ENCODE measurements around the gene TANGO6.

TANGO6 gene

DNA sequence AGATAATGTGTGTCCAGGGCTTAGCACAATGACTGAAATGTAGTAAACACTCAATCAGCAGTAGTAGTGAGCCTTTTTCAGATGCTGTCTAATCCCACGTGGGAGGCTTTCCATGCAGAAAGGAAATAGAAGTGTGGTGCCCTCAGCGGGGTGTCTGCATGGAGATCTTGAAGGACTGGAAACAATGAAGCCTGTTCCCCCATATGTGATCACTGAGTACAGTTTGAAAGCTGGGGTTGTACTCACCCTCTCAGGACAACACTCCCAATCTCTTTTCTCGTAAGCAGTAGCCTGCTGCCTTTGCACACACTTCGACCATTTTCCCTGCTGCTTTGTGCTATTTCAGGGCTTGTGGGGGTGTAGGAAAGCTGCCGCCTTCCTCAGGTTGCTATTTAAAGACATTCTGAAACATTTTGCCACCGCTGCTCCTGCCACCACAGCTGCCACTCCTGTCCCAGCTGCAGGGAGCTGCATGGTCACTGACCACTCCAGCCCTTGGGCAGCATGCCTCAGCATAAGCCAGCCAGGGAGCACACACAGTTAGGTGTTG, 221.5 kb downstream of the TANGO6 start:
- no peak for DNase-seq

DNA sequence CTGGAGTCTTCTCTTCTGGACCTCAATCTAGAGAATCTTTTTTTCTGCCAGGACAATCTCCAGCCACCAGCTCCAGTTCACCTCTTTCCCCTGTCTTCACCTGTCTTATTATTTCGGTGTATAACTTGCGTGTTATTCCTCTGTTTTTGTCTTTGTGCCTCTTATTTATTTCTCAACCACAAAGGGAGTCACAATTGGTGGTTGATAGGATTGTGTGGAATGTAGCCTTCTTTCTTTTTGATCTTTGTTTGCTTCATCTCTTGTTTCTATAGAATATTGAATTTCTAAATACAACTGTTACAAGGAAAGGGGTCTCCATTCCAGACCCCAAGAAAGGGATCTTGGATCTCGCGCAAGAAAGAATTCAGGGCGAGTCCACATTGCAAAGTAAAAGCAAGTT, 226.2 kb downstream of the TANGO6 start:
- DNase-seq: no peak

DNA sequence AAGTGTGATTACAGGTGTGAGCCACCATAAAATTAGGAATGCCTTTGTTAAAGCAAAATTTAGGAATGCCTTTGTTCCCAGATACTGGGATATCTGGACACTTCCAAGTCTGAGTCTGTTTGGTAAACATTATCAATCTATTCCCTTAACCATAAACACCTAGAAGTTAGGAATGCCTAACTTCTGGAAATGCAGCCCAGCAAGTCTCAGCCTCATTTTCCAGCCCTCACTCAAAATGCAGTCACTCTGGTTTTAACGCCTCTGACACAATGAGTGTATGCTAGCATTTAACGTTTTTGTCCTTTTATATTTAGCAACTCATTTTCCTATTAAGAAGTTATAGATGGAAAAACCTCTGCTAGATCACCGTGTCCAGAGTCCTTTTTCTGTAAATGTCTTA, 227.7 kb downstream of the TANGO6 start:
- DNase-seq: no peak

DNA sequence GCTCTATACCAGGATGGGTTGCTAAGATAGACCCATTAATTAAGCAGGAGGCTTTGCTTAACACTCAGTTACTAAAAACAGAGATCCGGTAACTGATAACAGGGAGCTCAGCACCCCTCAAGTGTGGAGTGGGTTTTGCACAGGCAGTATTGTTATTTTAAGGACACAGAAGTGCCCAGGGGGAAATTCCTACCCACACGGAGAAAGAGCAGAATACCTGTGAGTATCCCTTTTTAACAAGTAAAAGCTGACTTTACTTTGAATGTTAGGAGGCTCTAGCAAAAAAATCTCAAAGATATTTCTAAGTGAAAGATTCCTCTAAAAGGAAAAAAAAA, 229.3 kb downstream of the TANGO6 start:
- DNase-seq: no peak

DNA sequence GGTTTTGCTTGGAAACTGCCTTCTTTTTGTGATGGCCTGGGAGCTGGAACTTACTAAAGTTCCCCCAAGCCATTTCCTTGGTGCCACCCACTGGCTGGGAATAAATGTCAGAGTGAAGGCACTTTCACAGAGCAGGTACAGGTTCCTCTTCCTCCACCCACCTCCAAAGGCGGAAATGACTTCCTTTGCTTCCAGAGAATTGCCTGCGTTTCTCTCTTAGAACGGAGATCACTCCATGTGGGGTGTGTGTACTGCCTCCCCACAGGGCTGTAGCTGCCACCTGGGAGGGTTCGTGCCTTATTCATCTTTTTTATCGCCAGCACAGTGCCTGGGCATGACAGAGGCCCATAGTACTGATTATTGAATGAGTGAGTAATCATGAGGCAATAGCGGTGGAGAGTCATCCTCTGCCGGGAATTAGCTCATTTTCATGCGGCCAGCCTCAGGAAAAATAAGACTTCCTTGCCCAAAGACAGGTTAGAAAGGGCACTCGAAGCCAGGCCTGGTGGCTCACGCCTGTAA, 229.9 kb downstream of the TANGO6 start:
- DNase-seq: no peak

DNA sequence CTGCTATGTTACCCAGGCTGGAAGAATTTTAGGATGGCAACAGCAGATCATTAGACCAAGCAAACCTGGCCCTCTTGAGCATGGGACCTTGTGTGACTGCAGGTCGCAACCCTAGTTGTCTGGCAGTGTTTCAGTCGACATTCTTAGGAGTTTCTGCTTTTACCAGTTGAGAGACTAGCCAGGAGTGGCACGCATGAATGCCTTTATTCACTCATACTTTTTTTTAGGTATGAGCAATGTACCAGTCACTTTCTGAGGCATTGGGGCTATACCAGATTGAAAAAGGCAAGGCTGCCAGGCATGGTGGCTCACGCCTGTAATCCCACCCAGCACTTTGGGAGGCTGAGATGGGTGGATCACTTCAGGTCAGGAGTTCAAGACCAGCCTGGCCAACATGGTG, 233.9 kb downstream of the TANGO6 start:
- DNase-seq: no peak

DNA sequence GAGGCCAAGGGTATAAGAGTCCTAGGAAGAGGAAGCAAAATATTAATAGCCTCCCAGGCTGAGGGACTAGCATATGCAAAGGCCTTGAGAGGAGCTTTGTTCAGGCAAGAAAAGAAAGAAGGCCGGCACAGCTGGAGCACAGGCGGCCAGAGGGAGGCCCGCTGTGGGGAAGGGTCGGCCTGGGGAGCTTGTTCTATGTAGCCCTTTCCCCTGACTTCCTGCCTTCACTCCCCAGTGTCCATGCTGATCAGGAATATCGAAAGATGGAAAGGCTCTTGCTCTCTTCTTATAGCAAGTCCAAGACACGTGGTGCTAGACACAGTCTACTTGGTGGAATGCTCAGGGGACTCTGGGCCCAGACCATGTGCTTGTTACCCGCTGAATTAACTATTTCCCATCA, 234.7 kb downstream of the TANGO6 start:
- no peak for DNase-seq

DNA sequence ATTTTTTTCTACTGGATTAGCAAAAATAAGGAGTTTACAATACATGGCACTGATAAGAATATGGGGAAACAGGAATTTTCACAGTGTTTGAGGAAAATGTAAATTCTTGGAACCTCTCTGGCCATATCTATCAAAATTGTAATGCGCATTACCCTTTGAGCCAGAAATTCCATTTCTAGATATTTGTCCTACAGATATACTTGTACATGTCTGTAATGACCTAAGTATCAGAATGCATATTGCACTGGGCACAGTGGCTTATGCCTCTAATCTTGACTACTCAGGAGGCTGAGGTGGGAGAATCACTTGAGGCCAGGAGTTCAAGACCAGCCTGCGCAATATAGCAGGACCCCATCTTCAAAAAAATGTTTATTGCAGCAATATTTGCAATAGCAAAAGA, 236.4 kb downstream of the TANGO6 start:
- DNase-seq: no peak

DNA sequence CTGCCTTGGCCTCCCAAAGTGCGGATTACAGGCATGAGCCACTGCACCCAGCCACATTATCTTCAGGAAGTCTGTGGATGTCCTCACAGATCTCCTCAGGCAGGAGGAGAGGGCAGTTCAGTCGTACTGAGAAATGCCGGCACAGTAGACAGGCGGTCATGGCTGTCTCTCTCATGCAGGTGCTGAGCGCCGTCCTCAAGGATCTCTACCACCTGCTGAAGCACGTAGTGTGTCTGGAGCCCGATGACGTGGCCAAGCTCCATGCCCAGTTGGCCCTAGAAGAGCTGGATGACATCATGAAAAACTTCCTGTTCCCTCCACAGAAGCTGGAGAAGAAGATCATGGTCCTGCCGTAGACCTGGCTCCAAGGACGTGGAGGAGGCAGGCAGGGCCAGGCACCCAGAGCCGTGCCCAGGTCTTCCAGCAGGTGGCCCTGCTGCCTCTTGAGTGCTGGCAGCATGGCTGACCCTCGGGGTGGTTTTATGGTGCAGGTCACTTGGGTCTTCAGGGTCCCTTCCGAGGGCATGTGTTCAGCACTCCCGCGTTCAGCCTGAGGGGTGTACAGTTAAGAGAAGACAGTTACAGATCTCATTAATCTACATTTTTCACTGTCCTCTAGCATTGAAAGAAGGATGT, 240.1 kb downstream of the TANGO6 start:
- DNase-seq: no peak

DNA sequence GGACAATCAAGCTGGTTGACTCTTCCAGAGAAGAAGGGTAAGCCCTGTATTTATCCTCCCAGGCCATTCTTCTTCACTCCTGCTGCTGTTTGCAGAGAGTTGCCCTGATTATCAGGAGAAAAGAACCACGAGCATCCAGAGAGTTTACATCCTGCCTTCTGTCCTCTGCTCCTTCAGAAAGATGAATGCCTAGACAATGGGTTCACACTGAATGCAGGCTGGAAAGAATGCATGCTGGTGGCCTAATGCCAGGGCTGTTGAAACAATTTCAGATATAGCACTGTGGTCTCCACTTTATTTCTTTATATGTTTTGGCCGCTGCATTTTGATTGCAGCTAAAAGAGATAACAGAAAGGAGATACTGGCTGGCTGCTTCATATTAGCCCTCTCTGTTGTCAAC, 241.0 kb downstream of the TANGO6 start:
- DNase-seq: no peak

DNA sequence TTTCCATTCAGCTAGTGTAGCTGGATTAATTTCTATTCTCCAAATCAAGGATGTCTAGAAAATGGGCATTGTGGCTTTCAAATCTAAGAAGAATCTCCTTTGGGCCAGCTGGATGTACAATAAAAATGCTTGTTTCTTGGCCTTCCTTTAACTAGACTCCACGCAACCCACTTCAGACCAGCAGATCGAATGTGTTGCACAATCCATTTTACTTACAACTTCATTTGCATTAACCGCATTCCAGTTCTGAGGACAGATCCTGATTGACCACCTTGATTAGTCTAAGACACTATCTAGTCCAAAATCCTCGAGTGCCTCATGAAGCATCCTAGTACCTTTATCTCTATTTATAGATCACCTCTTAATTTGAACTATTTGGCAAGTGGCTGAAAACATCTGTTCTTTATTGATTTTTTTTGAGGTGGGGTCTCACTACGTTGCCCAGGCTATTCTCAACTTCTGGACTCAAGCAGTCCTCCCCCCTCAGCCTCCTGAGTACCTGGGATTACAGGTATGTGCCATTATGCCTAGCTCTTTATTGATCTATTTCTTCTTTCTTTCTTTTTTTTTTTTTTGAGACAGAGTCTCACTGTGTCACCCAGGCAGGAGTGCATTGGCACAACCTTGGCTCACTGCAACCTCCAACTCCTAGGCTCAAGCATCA, 241.8 kb downstream of the TANGO6 start:
- no peak for DNase-seq

DNA sequence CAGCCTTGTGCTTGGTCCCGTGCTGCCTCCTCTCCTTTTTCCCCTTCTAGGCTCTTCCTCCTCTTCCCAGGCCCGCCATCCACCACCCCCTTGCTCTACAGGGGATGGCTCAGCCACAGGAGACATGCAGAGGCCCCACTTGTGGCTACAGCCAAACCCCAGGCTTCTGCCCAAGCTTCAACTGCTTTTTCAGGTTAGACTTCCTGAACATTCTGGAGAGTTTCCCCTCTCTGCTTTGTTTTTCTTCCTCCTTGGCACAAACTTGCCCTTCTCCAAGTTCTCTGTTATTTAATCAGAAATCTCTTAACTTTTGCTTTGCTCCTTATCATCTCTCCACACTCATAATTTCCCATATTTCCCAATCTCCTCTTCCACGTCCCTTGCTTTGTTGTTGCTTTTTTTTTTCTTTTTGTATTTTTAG, 243.8 kb downstream of the TANGO6 start:
- DNase-seq: no peak

DNA sequence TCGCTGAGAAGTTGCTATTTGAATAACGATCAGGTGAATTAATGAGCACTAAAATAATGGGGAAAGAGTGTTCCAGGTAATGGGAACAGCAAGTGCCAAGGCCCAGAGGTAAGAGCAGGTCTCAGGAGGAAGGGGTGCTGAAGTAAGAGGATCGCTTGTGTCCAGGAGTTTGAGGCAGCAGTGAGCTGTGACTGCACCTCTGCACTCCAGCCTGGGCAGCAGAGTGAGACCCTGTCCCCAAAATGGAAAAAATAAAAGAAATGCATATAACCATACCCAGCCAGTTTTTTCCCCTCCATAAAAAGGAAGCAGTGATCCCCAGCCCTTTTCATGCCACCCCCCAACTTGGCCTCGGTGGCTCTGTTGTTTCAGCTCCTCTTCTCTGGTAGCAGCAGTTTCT, 245.4 kb downstream of the TANGO6 start:
- DNase-seq: no peak

DNA sequence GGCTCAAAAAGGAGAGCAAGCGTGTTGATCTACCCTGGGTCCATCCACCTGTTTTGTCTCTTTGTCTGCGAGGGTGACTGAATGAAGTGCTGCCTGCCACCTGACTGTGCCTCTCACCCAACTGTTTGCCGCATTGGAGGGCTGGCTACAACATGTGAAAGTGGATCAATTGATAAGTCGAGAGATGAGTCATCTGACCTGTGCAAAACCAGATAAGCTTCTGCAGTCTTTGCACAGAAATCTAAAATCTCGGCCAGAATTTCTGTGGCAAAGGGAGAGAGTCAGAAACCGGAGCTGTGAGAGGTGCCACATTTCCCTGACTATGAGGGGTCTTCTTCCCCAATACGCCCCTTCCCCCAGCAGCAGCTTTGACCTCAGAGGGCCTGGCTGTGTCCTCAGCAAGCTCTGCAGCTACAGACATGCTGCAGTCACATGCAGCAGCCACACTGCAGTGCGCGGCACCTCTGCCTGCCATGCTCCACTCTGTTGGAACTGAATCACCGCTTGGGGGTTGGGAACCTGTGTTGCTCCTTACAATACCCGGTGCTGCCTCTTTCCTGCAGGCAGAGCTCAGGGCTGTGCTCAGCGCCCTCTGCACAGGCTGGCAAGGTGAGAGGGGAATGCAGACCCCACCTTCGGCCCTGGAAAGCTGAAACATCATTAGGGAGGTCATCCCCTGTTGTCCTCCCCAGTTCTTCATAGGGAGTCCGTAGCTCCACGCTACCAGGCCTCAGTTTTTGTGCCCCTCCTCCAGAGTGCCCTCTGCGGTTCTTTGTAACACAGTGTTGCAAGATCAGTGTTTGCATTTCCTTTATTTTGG, 246.0 kb downstream of the TANGO6 start:
- DNase-seq: no peak

DNA sequence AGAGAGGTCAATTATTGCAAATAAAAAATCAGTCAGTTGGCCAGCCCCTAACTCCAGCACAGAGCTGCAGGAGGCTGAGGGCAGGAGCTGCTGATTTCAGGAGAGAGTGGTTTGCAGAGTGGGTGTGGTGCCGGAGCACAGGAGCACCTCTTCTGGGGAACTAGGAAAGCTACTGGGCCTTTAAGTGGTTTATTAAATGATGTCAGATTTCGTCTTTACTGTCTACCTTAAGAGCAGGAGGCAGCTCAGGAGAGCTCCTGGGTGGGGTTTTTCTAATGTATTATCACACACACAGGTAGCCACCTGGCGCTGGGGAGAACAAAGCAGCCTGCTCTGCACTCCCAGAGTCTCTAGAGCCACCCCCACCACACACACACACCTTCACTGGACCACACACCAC, 250.6 kb downstream of the TANGO6 start:
- no peak for DNase-seq

DNA sequence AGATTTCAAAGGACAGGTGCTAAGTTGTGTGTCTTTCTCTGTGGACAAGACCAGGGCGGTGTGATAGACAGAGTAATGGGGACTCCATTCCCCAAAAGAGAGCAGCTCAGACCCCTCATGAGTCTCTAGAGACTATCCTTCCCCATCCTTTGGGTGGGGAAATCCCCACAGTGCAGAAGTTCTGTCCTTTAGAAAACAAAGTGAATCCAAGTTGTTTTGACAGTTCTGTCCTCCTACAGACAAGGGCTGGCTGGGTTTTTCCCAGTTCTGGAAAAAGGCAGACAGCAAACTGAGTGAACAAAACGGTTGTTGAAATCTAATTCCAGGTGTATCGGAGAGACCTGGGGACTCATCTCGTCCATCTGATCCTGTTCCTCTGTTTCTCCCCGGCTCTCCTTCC, 251.2 kb downstream of the TANGO6 start:
- no peak for DNase-seq

DNA sequence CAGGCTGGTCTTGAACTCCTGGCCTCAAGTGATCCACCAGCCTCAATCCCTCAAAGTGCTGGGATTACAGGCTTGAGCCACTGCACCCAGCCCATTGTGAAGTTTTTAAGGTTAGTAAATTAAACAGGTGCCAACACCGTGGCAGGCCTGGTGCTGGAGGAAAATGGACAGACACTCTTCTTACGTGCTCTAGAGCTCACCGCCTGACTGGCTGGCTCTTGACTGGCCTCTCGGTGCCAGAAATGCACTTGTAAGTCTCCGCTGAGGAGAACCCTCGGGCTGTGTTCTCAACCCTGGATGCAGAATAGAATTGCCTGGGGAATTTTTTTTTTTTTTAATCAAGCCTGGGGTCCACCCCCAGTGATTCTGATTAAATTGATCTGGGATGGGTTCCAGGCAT, 251.9 kb downstream of the TANGO6 start:
- no peak for DNase-seq

DNA sequence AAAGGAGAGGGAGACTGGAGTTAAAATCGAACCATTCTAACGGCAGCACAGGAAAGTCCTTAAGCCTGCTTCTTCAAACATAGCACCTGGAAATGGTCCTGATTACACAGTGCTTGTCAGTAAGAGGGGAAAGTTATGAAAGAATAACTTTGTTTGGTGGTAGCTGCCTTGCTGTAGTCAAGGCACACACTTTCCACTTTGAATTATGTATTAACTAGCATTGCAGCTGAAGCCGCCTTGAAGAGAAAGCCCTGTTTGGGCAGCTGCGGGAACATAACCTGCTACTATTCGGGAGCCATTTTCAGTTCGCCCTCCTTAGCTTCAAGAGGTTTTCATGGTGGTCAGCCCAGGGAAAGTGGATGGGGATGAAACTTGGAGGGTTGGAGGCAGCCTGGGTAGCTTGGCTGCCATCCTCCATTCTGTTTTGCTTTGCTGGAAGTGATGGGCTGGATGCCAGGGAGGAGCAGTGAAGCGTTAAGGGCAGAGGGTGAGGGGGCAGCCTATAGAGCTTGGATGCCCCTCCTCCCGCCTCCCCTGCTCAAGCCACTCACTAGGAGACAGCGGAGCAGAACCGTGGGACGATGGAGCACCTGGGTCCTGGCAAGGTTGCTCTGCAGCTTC, 256.9 kb downstream of the TANGO6 start:
- DNase-seq: no peak

DNA sequence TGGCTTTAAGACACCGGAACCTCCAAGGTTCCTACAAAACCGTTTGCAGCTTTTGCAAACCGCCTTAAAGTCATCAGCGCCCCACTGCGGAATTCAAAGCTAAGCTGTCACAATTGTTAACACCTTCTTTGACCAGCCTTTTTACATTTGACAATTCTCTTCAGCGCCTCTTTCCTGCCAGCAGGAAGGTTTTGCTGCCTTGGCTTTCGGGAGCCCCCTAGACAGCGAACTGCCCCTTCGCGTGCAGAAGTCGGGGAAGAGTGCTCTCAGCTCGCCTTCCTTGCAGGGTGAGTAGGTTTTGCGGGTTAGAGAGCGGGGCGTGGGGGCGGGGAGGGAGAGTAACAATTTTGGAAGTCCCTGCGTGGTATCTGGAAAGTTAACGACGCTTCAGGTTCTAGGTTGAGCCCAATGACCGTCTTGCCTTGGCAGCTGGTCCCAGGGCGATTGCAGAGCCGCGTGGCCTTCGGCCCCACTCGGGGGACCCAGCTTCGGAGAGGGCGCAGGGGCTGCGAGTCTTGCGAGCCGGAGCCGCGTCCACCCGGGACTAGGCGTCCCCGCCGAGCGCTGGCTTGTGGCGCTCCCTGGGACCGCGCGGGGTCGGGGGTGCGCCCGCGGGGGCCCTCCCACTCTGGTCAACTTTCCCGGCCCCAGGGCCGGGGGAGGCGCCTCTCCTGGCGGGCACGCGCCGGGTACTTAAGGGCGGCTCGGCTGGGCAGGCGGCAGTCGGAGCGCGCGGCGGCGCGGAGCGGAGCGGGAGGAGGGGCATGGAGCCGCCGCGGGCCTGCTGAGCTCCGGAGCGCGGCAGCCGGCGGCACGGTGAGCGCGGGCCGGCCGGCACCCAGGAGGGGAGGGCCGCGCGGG, 262.4 kb downstream of the TANGO6 start, which contains the start of gene HAS3:
TSS of gene HAS3 (plus strand) at position 153 of the 861 bp plus-strand sequence. CDS start 3,743 bp downstream, outside the sequence.
- DNase-seq: no peak

DNA sequence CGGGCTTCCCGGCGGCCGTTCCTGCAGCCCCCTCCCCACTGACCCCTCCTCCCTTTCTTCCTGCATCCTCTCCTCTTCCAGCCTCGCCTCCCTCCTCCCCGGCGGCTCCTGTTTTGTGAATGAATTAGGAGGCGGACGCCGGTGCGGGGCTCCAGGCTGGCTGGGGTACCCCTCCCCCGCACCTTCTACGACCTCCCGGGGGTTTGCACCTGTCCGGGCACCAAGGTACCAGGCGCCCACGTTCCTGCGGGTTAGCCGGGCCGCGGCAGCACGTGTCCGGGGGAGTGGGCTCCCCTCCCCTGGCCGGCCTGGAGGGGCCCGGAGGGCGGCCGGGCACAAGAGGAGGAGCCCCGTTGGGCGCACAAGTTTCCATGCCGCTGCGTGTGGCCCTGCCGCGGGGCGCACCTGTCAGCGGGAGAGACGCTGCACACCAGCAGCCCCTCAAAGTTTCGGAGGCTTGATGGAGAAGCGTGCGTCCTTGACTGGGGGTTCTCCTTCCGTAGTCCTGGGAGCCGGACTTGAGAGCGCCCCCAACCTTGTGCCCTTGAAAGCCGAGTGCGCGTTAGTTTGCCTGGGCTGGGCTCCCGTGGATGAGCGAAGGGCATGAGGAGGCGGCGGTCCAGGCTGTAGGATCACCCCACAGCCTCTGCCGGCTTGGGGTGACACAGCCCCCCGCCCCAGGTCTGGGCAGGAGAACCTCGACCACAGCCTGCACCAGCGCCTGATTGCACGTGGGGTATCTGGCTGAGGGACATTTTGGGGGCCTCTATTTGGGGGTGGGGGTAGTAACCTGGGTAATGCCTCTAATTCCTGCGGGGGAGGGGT, 263.4 kb downstream of the TANGO6 start:
- DNase-seq: no peak

DNA sequence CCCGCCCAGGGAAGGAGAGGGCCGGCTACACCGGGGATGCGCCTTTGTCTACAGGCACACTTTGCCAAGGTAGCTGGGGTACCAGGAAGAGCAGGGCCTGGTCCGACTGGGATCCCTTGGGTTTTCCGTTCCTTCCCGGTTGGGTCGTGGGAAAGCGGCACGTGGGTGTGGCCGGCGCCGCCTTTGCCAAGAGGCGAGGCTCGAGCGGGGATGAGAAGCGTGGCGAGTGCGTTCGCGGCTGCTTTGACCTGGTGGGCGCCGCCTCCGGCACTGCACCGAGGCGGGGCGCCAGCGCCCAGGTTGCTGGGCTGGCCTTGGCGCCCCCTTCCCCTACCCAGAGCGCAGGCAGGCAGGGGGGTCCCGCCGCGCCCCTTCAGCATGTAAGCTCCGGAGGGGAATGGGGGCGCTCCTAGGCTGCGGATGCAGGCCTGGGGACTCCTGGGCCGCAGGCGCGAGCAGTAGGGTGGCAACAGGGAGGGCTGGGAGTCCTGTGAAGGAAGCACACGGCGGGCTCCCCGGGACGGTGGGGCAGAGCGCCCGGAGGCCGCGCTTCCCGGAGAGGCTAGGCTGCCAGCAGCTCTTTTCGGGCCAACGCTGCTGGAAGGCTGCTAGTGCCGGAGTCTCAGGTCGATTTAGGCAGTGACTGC, 264.1 kb downstream of the TANGO6 start:
- no peak for DNase-seq
